ENCODE data around the gene C16orf96.

C16orf96 gene

DNA sequence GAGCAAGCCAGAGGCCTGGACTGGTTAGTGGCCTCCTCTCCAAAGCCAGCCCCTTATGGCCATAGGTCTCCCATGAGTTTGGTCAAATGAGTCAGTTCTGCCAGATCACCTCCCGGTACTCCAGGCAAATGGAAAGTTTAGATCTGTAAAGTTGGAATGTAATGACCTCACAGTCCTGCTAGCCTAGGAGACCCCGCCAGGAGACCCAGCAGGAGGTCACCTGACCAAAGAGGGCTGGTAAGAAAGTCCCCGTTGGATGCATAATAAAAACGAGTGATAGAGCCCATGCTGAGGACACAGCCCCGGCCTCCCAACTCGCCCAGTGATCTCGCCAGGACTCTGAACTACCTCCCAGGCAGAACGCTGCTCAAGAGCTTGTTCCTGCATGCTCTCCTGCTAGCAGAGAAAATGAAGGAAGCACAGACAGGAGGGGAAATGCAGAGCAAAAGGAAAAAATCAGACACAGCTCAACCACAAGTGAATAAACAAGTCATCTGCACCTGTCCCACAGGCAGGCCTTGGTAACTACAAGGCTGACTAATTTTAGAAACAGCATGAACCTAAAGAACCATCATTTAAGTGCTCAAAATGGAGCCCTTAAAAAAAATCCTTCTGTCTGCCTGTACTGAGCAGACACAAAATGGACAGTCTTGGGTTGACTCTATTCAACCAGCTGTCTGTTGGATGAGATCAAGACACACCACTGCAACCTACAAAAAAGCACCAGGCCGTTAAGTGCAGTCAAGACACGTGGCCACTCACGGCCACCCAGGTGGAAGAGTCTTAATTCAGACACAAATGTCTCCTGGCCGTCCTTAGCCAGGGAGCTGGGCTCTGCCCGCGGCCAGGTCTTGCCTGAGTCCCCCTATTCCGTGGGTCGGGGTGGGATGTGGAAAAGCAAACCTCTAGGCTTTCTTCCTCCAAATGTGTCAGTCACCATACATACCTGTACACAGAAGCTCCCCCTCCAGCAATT lies 26.8 kb upstream of the C16orf96 start:
- H3K27me3 ChIP-seq (ENCODE audit: control insufficient read depth in 1 of 2, insufficient read depth in 2 of 2, low read length in 2 of 2), result no peaks in the 10 kb centered on the region
- peaks cover 16% of the 10 kb centered on the region for H3K4me1 ChIP-seq (ENCODE audit: insufficient read depth, low read length)
- H3K9ac ChIP-seq (ENCODE audit: low read length), result no peak overlapping the region
- no peak overlapping the region for H3K4me3 ChIP-seq (ENCODE audit: low read depth in 1 of 2, low read length in 2 of 2)
- H3K36me3 ChIP-seq (ENCODE audit: insufficient read depth, low read length), result no peaks in the 10 kb centered on the region
- no peaks in the 10 kb centered on the region for H3K9me3 ChIP-seq (ENCODE audit: low read length)
- no peak overlapping the region for H3K27ac ChIP-seq (ENCODE audit: low read depth, low read length)

DNA sequence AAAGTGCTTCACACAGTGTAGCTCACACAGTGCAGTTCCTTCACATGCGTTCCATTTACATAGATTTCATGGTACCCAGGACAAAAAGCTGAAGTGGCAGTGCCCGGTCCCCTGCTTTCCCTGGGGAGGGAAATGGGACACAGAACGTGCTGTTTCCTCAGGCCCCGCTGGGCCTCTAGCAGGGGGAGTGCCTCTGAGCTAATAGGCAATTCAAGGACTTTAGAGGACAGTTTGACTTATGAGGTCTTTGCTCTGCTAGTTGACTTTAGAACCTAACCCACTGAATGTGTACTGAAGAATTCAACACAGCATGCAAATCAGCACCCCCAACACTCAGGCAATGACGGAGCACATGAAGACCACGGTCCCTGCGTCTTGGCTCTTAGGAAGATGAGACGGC lies 24.3 kb upstream of the C16orf96 start:
- Histone ChIP-seq H3K36me3 (ENCODE audit: insufficient read depth, low read length) (no peaks in the 10 kb centered on the region), H3K9ac (ENCODE audit: low read length) (no peak overlapping the region), H3K4me1 (ENCODE audit: insufficient read depth, low read length) (peaks cover 14% of the 10 kb centered on the region), H3K9me3 (ENCODE audit: low read length) (no peaks in the 10 kb centered on the region), H3K27me3 (ENCODE audit: control insufficient read depth in 1 of 2, insufficient read depth in 2 of 2, low read length in 2 of 2) (no peaks in the 10 kb centered on the region), H3K27ac (ENCODE audit: low read depth, low read length) (no peak overlapping the region), H3K4me3 (ENCODE audit: low read depth in 1 of 2, low read length in 2 of 2) (no peak overlapping the region)

DNA sequence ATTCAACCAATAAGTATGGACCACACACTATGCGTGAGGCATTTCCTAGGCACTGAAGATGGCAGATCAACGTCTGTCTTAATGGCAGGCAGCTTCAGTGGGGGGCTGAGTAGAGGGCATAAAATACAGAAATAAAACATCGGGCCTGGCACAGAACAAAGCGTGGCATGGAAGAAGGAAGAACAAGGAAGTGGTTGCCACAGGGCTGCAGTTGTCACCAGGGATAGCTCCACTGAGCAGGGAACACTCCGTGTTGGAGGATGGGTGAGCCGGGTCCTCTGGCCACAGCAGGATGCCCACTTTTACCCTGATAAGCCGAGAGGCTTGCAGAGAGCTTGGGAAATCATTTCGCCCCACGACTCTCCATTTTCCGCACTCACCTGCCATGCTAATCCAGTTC lies 23.9 kb upstream of the C16orf96 start:
- Histone ChIP-seq H3K27ac (ENCODE audit: low read depth, low read length) (no peak overlapping the region), H3K4me1 (ENCODE audit: insufficient read depth, low read length) (peaks cover 19% of the 10 kb centered on the region), H3K27me3 (ENCODE audit: control insufficient read depth in 1 of 2, insufficient read depth in 2 of 2, low read length in 2 of 2) (no peaks in the 10 kb centered on the region), H3K4me3 (ENCODE audit: low read depth in 1 of 2, low read length in 2 of 2) (no peak overlapping the region), H3K9me3 (ENCODE audit: low read length) (no peaks in the 10 kb centered on the region), H3K9ac (ENCODE audit: low read length) (no peak overlapping the region), H3K36me3 (ENCODE audit: insufficient read depth, low read length) (no peaks in the 10 kb centered on the region)

DNA sequence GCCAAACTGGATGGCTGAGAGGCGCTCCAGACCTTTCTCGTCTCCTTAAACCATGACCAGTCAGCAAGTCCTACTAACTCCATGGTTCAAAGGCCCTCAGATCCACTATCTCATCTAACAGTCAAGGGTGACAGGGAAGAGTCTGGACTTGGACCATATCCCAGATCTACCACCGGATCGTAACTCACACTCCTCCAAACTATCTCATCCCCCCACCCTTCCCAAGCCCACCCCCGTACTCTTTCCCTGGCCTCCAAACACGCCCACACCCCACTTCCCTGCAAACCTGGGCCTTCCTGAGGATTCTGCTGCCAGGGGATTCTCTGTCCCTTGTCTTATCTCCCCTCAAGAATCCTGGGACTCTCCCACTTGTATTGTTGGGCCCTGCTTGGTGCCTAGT lies 22.6 kb upstream of the C16orf96 start:
- Histone ChIP-seq H3K9me3 (ENCODE audit: low read length) (no peaks in the 10 kb centered on the region), H3K36me3 (ENCODE audit: insufficient read depth, low read length) (no peaks in the 10 kb centered on the region), H3K9ac (ENCODE audit: low read length) (no peak overlapping the region), H3K27me3 (ENCODE audit: control insufficient read depth in 1 of 2, insufficient read depth in 2 of 2, low read length in 2 of 2) (no peaks in the 10 kb centered on the region), H3K4me3 (ENCODE audit: low read depth in 1 of 2, low read length in 2 of 2) (no peak overlapping the region), H3K4me1 (ENCODE audit: insufficient read depth, low read length) (peaks cover 23% of the 10 kb centered on the region), H3K27ac (ENCODE audit: low read depth, low read length) (no peak overlapping the region)

DNA sequence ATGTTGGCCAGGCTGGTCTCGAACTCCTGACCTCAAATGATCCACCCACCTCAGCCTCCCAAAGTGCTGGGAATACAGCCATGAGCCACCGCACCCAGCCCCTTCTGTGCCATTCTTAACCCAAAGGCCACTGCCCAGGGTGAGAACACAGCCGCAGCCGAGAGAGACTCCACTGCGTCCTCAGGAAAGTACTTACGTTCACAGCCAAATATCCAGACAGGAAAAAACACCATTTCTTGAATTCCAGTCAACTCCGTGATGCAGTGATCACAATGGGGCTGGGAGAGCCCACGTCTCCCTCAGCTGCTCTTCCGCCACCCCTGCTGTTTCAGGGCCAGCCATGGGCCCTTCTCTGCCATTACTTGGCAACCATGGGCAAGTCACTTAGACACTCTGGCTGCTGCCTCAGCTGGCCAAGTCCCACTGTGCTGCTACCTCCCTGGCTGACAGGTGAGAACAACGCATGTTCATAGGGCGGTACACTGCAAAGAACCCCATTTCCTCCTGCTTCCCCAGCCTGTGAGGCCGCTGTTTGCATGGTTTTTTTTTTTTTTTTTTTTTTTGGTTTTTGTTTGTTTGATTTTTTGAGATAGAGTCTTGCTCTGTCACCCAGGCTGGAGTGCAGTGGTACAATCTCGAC lies 21.9 kb upstream of the C16orf96 start:
- Histone ChIP-seq H3K36me3 (ENCODE audit: insufficient read depth, low read length) (no peaks in the 10 kb centered on the region), H3K27ac (ENCODE audit: low read depth, low read length) (no peak overlapping the region), H3K9ac (ENCODE audit: low read length) (no peak overlapping the region), H3K4me3 (ENCODE audit: low read depth in 1 of 2, low read length in 2 of 2) (no peak overlapping the region), H3K9me3 (ENCODE audit: low read length) (no peaks in the 10 kb centered on the region), H3K4me1 (ENCODE audit: insufficient read depth, low read length) (peaks cover 19% of the 10 kb centered on the region), H3K27me3 (ENCODE audit: control insufficient read depth in 1 of 2, insufficient read depth in 2 of 2, low read length in 2 of 2) (no peaks in the 10 kb centered on the region)

DNA sequence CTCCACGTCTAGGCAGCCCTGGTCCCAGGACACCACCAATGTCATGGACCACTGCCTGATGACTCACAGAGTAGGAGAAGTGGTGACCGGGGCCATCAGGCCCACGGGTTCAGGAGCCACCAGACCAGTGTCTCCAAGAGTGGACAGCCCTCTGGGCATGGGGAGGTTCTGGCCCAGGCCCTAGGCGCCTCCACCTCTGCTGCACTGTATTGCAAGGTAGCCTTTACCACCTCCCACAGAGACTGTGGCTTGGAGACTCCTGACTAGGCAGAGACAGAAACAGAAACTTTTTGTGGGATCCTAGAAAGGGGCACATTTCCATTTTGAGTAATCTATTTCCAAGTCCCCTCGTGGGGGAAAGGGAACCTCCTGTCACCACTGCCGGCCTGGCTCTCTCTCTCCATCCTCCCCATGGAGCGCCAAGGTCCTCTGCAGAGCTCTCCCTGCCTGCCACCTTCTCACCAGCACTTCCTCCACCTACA lies 20.5 kb upstream of the C16orf96 start:
- no peak overlapping the region for H3K27ac ChIP-seq (ENCODE audit: low read depth, low read length)
- peaks cover 12% of the 10 kb centered on the region for H3K4me1 ChIP-seq (ENCODE audit: insufficient read depth, low read length)
- no peak overlapping the region for H3K4me3 ChIP-seq (ENCODE audit: low read depth in 1 of 2, low read length in 2 of 2)
- H3K27me3 ChIP-seq (ENCODE audit: control insufficient read depth in 1 of 2, insufficient read depth in 2 of 2, low read length in 2 of 2), result no peaks in the 10 kb centered on the region
- H3K9me3 ChIP-seq (ENCODE audit: low read length), result no peaks in the 10 kb centered on the region
- H3K36me3 ChIP-seq (ENCODE audit: insufficient read depth, low read length), result no peaks in the 10 kb centered on the region
- no peak overlapping the region for H3K9ac ChIP-seq (ENCODE audit: low read length)

DNA sequence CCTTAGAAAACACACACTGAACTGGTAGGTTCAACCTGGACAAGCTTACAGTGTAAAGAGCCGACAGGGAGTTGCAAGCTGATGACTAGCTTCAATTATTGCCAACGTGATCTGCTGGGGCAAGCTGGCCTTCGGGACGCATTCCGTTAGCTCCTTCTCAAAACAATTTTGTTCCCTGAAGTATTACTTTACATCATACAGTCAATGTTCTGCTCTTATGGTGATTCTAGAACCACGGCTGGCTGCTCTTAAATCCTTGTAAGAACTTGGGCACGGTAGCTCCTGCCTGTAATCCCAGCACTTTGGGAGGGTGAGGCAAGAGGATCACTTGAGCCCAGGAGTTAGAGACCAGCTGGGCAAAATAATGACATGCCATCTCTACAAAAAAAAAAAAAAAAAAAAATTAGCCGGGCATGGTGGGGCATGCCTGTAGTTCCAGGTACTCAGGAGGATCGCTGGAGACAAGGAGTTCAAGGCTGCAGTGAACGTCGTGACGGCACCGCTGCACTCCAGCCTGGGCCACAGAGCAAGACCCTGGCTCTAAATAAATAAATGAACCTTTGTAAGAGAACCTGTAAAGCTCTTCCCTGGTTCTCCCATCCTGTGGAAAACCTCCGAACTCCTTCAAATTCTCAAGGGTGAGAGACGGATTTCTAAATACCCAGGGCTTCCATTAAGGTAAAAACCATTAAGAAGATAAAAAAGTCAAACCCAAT lies 19.6 kb upstream of the C16orf96 start:
- Histone ChIP-seq H3K4me3 (ENCODE audit: low read depth in 1 of 2, low read length in 2 of 2) (no peak overlapping the region), H3K9ac (ENCODE audit: low read length) (no peak overlapping the region), H3K4me1 (ENCODE audit: insufficient read depth, low read length) (peaks cover 12% of the 10 kb centered on the region), H3K27me3 (ENCODE audit: control insufficient read depth in 1 of 2, insufficient read depth in 2 of 2, low read length in 2 of 2) (no peaks in the 10 kb centered on the region), H3K9me3 (ENCODE audit: low read length) (no peaks in the 10 kb centered on the region), H3K36me3 (ENCODE audit: insufficient read depth, low read length) (no peaks in the 10 kb centered on the region), H3K27ac (ENCODE audit: low read depth, low read length) (no peak overlapping the region)

DNA sequence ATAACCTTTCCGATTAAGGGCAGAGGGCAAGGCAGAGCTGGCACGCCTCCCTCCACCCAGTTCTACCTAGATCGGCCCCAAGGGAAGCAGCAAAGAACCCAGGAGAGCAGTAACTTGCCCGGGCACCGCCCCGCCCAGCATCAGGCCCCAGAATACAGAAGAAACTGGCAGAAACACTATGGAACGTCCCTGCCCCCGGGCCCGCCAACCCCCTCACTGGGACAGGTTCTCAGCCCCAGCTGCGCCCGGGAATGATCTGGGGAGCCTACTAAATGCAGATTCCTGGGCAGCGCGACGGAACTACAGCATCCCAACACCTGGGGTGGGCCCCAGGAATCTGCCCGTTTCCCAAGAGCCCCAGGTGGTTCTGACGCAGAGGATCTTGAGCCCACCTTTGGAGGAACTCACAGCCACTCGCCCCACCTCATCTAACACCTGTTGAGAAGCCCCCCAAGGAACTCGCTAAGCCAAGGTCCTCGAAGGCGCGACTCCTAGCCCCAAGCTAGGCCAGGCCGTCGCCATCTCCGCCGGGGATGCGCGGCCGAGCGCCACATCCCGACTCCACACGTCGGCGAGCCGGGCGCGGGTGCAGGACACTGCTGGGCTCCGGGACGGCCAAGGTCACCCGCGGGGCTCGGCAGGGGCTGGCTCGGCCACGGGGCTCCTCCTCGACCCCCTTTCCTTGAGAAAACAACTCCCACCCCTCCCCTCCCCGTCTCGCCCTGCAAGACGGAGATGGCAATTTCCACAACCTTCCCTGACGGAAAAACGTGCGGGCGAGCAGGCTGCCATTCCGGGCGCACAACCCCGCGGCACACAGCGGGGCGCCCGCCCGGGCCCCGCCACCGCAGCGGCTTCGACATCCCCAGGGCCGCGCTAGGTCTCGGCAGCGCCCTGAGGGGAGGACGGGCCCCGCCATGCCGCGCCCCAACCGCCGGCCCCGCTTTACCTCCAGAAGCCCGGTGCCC lies 18.5 kb upstream of the C16orf96 start:
- Histone ChIP-seq H3K9me3 (ENCODE audit: low read length) (no peaks in the 10 kb centered on the region), H3K9ac (ENCODE audit: low read length) (peak overlapping the region; percentile 44), H3K4me1 (ENCODE audit: insufficient read depth, low read length) (peaks cover 12% of the 10 kb centered on the region), H3K27me3 (ENCODE audit: control insufficient read depth in 1 of 2, insufficient read depth in 2 of 2, low read length in 2 of 2) (no peaks in the 10 kb centered on the region), H3K27ac (ENCODE audit: low read depth, low read length) (peak overlapping the region; percentile 96), H3K4me3 (ENCODE audit: low read depth in 1 of 2, low read length in 2 of 2) (peak overlapping the region; percentile 61 to 65), H3K36me3 (ENCODE audit: insufficient read depth, low read length) (no peaks in the 10 kb centered on the region)

DNA sequence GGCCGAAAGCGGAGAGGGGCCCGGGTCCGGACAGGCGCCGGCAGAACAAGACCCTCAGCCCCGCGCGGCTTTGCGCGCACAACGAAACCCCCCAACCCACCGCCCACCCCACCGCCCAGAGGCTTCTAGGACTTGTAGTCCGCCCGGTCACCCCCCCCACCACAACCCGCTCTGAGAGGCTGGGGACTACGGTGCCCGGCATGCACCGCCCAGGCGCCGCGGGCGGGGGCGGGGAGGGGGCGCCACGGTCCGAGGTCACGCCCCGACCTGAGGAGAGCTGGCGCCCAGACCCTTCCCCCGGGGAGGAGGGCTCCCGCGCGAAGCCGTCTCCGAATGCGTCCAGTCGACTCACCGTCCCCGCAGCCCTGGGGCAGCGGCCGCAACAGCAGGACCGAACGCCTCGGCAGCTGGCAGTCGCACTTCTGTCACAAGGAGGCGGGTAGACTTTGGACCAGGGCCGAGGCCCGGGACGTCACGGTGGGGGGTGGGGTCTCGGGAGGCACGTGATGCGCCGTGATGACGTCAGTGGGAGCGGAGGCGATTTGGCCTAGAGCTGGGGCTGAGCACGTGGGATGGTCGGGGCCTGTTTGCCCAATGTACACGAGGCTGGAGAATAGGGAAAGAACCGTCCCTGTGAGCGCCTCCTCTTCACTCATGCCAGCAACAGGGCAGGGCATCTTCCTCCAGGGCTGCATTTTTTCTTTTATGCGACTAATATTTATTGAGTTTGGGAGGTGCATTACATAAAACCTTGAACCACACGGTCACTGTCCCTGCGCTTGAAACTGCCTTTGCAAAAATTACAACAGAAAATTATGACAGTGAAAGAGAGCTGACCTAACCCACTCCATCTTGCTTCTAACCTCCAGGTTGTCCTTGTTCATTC lies 17.5 kb upstream of the C16orf96 start, which contains the start of gene CDIP1:
Gene CDIP1 (minus strand): TSS at position 424 of the 886 bp plus-strand sequence. CDS start 24,643 bp downstream, outside the sequence.
- H3K27ac ChIP-seq (ENCODE audit: low read depth, low read length), result peak within 1 kb of the TSS; percentile 96
- H3K9ac ChIP-seq (ENCODE audit: low read length), result peak within 1 kb of the TSS; percentile 44

More for the DNA sequence above, 17.5 kb upstream of the C16orf96 start, which contains the start of gene CDIP1:
- no peaks in the 10 kb centered on the region for H3K27me3 ChIP-seq (ENCODE audit: control insufficient read depth in 1 of 2, insufficient read depth in 2 of 2, low read length in 2 of 2)
- no peaks in the 10 kb centered on the region for H3K9me3 ChIP-seq (ENCODE audit: low read length)
- peaks cover 12% of the 10 kb centered on the region for H3K4me1 ChIP-seq (ENCODE audit: insufficient read depth, low read length)
- H3K36me3 ChIP-seq (ENCODE audit: insufficient read depth, low read length), result no peaks in the 10 kb centered on the region
- H3K4me3 ChIP-seq (ENCODE audit: low read depth in 1 of 2, low read length in 2 of 2), result peak within 1 kb of the TSS; percentile 61 to 65
